ENCODE measurements around the gene CDK14. TPM values are rescaled to one million over a fixed set of nuclear protein-coding genes. Genes with fewer than 3 reads are reported as not detected.

CDK14 gene
- total and polyA plus RNA-seq, 2 of the 8 experiments (the other 6 are each of a cell fraction or from before 2014, with no cell fraction given) = 5.5 to 47.3 TPM

GRCh38 chr7:90721869-90722431 is 125.8 kb downstream of the CDK14 start:
- H4K20me1 ChIP-seq (replicated peaks in 1 of 2; ENCODE audit: control insufficient read depth in 1 of 2, insufficient read depth in 2 of 2, low read length in 2 of 2) = no peaks in the 10 kb centered on the region
- no peak overlapping the region for H3K27ac ChIP-seq (ENCODE audit: low read depth, low read length)
- no peak overlapping the region for H2AFZ ChIP-seq (ENCODE audit: low read length)
- H3K79me2 ChIP-seq (ENCODE audit: control insufficient read depth in 1 of 2, insufficient read depth in 2 of 2, low read length in 2 of 2) = no peaks in the 10 kb centered on the region
- H3K4me3 ChIP-seq (ENCODE audit: extremely low read depth in 1 of 4, insufficient read depth in 2 of 4, low read depth in 3 of 4, low read length in 4 of 4) = no peak overlapping the region
- H2AK5ac ChIP-seq (ENCODE audit: low read depth, low read length) = no peak overlapping the region
- H2BK120ac ChIP-seq (replicated peaks; ENCODE audit: low read depth, low read length) = no peak overlapping the region
- 91% methylated on average over 7 of the region's 7 CpGs; no CpG with 5 or more reads in 1 of the 2 experiments for WGBS, 2 experiments (ENCODE audit: extremely low coverage in 1 of 2, insufficient coverage in 1 of 2, insufficient read length in 1 of 2, insufficient replicate concordance in 2 of 2, low coverage in 1 of 2, low lambda C conversion rate in 2 of 2, missing lambda C conversion rate in 1 of 2)
- H2BK20ac ChIP-seq (ENCODE audit: low read length) = no peak overlapping the region
- no peak overlapping the region; the same call in 1 of the 2 replicates for H4K8ac ChIP-seq (ENCODE audit: extremely low read depth, insufficient read depth, low read length)
- H2BK15ac ChIP-seq (ENCODE audit: low read length) = no peak overlapping the region
- no peak overlapping the region for H3K9ac ChIP-seq (replicated peaks in 1 of 4; ENCODE audit: extremely low read depth in 1 of 4, low read depth in 3 of 4, low read length in 3 of 4)
- no peak overlapping the region for H4K5ac ChIP-seq (ENCODE audit: insufficient read length, low read depth, low read length)
- H3K23ac ChIP-seq (ENCODE audit: insufficient read length) = no peak overlapping the region
- no peak overlapping the region for H3K4me2 ChIP-seq (ENCODE audit: insufficient read depth in 1 of 2, low read depth in 2 of 2, low read length in 2 of 2)
- ChIA-PET POLR2A (ENCODE audit: partially characterized antibody) (interaction anchor here (0.7 to 1.7 kb wide), 2 partner anchors 126 to 192 kb away, joined by 4 to 6 read pairs; partner anchors contain the start of gene CDK14), CTCF (ENCODE audit: partially characterized antibody) (interaction anchor here (0.7 to 2.2 kb wide), 5 partner anchors 13 to 51 kb away, joined by 3 to 9 read pairs (median 4); no protein-coding TSS in a partner anchor)
- H3K56ac ChIP-seq (replicated peaks; ENCODE audit: insufficient read length, low read depth, low read length) = no peak overlapping the region
- DNase-seq (ENCODE audit: low read depth in 1 of 2, low spot score in 2 of 2) = no peak
- TF ChIP-seq CREB1 (IDR thresholded peaks at IDR 0.05) = no peak
- TF ChIP-seq YY1 (IDR thresholded peaks at IDR 0.05; ENCODE audit: low read depth, low read length) = no peak
- no peak for TF ChIP-seq BRCA1 (IDR thresholded peaks at IDR 0.05; ENCODE audit: low read depth, low read length)
- TF ChIP-seq MAX (IDR thresholded peaks at IDR 0.05) = no peak
- TF ChIP-seq EGR1 (IDR thresholded peaks at IDR 0.05; ENCODE audit: borderline replicate concordance, low read depth, low read length) = no peak
- TF ChIP-seq JUN (IDR thresholded peaks at IDR 0.05; ENCODE audit: low read depth, low read length) = no peak
- TF ChIP-seq SRF (IDR thresholded peaks at IDR 0.05; ENCODE audit: low read depth, low read length) = no peak
- TF ChIP-seq KDM5A (IDR thresholded peaks at IDR 0.05; ENCODE audit: low read length) = no peak
- H3K4ac ChIP-seq (replicated peaks; ENCODE audit: insufficient read length, low read depth, low read length) = no peak overlapping the region
- peaks cover 0 to 9% (median 4%) of the 10 kb centered on the region in 4 experiments; a peak in 3 of 7 replicates for H3K4me1 ChIP-seq (replicated peaks in 1 of 4; ENCODE audit: control insufficient read depth in 3 of 4, insufficient read depth in 4 of 4, low read length in 3 of 4)
- H3K23me2 ChIP-seq (ENCODE audit: low read depth, low read length) = no peaks in the 10 kb centered on the region
- H3K27me3 ChIP-seq (replicated peaks in 1 of 4; ENCODE audit: control insufficient read depth in 3 of 4, extremely low read depth in 1 of 4, insufficient read depth in 3 of 4, low read length in 3 of 4) = no peaks in the 10 kb centered on the region
- H3K36me3 ChIP-seq (ENCODE audit: control insufficient read depth in 2 of 4, insufficient read depth in 4 of 4, low read length in 3 of 4) = no peaks in the 10 kb centered on the region
- H4K91ac ChIP-seq (replicated peaks; ENCODE audit: insufficient read length, low read length) = no peak overlapping the region
- FAIRE-seq = no peak
- H3K14ac ChIP-seq (ENCODE audit: insufficient read length) = no peak overlapping the region
- no peaks in the 10 kb centered on the region for H3K9me3 ChIP-seq (ENCODE audit: insufficient read depth in 2 of 2, low read depth in 1 of 2, low read length in 1 of 2)
- H2BK12ac ChIP-seq (ENCODE audit: low read depth, low read length) = no peak overlapping the region
- no peaks in the 10 kb centered on the region for H3K79me1 ChIP-seq (ENCODE audit: low read depth, low read length)
- no peak overlapping the region for H2BK5ac ChIP-seq (ENCODE audit: low read depth, low read length)
- H3K18ac ChIP-seq (ENCODE audit: extremely low read depth, low read length) = no peak overlapping the region
